Colonic mucosa (tissue), 4 donors: ENCODE results near the gene ST6GALNAC6. TPM values are rescaled to one million over a fixed set of nuclear protein-coding genes. Genes with fewer than 3 reads are reported as not detected.

Experiments used
- DNase-seq: peaks from one replicate; pipeline ENCODE4 v3.0.0-alpha.2; 2020
- H3K27ac ChIP-seq: fragments of 200-600 bp; one replicate; pipeline ENCODE4 v1.8.0; 2021
- H3K27me3 ChIP-seq: fragments of 200-600 bp; one replicate; pipeline ENCODE4 v1.8.0; 2021
- H3K36me3 ChIP-seq: fragments of 200-600 bp; one replicate; pipeline ENCODE4 v1.8.0; 2021
- H3K4me1 ChIP-seq: fragments of 200-600 bp; one replicate; pipeline ENCODE4 v1.8.0; 2021; ENCODE audit warnings: mild to moderate bottlenecking
- H3K4me3 ChIP-seq: fragments of 200-600 bp; one replicate; pipeline ENCODE4 v1.8.0; 2021
- H3K9ac ChIP-seq, 2 donors: one replicate each; pipeline ENCODE4 v1.7.0; 2013; ENCODE audit warnings: control low read depth in 2 of 2, low read depth in 2 of 2, low read length in 2 of 2
- H3K9me3 ChIP-seq: fragments of 200-600 bp; one replicate; pipeline ENCODE4 v1.8.0; 2021
- intact Hi-C: fragments of 100-400 bp; cut with DNase I; formaldehyde crosslinking; loops from one replicate; pipeline ENCODE4 v1.14.1; 2022
- total RNA-seq, 2 donors: library from RNA; stranded (reverse); fragmentation: NEBNext Ultra II Directional in 1 of 2; extraction: Animal tissue kit (Norgen Biotek cat#: 25700) in 1 of 2; gene quantifications; one replicate each; pipeline ENCODE4 v1.2.1, GENCODE V29; 2021
- TF ChIP-seq, protein P1 (sequence below): fragments of 200-600 bp; IDR thresholded peaks from one replicate; pipeline ENCODE4 v1.8.0; 2022; ENCODE audit warnings: antibody characterized with exemption, mild to moderate bottlenecking
- donor health status: healthy.
- donor health status: DM: no; HTN: no; CAD: no.
- donor health status: DM: no; HTN: no; CAD: no.

The ST6GALNAC6 gene
- total RNA-seq, 2 donors from 2014 or later, result 251 to 279 TPM

DNA sequence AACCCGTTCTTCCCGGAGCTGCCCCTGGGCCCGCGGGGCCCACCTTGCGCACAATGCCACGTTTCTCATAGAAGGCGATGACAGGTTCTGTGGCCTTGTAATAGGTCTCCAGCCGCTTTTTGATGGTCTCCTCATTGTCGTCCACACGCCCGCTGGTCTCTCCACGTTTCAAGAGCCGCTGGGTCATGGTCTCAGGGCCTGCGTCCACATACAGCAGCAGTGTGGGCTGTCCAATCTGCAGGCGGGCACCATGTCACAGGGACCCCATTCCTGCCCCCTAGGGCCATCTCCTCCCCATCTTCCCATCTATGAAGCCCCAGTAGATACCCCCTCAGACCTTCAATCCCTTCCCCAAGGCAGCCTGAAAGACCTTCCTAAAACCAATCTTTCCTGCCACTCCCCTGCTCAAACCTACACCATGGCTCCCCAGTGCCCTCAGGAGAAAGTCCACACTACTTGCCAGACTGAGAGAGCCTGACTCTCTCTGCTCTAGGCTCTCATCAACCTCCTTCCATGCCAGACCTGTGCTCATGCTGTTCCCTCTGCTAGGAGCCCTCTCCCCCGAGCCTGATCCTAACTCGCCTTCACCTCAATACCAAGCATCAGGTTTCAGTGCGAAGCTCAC is 31.0 kb downstream of the ST6GALNAC6 start:
- H3K4me1 ChIP-seq, result no peaks in the 10 kb centered on the region
- H3K9me3 ChIP-seq, result no peaks in the 10 kb centered on the region
- no peak for DNase-seq
- H3K27me3 ChIP-seq, result no peaks in the 10 kb centered on the region
- no peak overlapping the region for H3K4me3 ChIP-seq
- no peak overlapping the region for H3K9ac ChIP-seq
- intact Hi-C loops, result loop anchor here (5.0 kb wide), 1 partner anchor 131 kb away; the partner anchor contains the start of gene TOR2A
- TF ChIP-seq, protein P1, sequence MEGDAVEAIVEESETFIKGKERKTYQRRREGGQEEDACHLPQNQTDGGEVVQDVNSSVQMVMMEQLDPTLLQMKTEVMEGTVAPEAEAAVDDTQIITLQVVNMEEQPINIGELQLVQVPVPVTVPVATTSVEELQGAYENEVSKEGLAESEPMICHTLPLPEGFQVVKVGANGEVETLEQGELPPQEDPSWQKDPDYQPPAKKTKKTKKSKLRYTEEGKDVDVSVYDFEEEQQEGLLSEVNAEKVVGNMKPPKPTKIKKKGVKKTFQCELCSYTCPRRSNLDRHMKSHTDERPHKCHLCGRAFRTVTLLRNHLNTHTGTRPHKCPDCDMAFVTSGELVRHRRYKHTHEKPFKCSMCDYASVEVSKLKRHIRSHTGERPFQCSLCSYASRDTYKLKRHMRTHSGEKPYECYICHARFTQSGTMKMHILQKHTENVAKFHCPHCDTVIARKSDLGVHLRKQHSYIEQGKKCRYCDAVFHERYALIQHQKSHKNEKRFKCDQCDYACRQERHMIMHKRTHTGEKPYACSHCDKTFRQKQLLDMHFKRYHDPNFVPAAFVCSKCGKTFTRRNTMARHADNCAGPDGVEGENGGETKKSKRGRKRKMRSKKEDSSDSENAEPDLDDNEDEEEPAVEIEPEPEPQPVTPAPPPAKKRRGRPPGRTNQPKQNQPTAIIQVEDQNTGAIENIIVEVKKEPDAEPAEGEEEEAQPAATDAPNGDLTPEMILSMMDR, result no peak
- H3K36me3 ChIP-seq, result no peaks in the 10 kb centered on the region
- no peak overlapping the region for H3K27ac ChIP-seq

DNA sequence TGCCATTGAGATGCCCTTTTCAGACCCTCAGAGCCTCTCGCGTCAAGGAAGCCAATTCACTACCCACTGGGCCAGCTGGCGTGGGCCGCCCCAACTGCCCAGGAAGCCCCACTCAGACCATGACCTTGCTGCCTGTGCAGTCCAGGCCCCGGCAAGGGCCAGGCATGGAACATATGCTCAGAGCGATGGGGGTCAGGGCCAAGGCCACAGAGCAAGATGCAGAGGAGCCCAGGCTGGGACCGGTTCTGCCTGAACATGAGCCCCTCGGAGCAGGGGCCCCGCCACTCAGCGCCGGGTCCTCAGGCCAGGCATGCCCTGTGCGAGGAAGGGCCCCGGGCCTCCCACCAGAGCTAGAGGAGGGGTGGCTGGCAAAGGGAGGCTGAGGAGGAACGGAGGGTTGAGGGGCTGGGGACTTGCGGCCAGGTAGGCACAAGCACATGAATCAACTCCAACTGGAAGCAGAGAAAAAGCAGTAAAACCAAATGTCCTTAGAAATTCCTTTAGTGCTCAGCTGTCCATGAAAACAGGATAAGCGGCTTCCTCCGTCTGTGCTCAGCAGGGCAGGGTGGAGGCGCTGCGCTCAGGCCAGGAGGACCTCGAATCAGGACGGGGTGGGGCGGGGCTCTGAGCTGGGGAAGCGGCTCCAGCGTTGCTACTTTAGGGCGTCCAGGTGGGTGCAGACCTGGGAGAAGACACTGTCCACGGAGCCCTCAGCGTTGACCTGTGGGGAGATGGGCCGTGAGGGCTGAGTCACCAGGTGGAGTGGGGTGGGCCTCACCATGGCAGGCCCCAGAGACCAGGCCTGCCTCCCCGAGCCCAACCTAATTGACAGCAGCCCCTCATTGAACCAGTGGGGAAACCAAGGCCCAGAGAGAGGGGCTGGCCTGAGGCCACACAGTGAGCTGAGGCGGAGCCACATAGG is 31.8 kb downstream of the ST6GALNAC6 start:
- Histone ChIP-seq H3K4me1 (no peaks in the 10 kb centered on the region), H3K9ac (no peak overlapping the region), H3K27ac (no peak overlapping the region), H3K27me3 (no peaks in the 10 kb centered on the region), H3K4me3 (no peak overlapping the region), H3K9me3 (no peaks in the 10 kb centered on the region), H3K36me3 (no peaks in the 10 kb centered on the region)
- TF ChIP-seq, protein P1, result no peak
- DNase-seq, result no peak
- intact Hi-C loops, result loop anchor here (5.0 kb wide), 1 partner anchor 130 kb away; the partner anchor contains the start of gene TOR2A

DNA sequence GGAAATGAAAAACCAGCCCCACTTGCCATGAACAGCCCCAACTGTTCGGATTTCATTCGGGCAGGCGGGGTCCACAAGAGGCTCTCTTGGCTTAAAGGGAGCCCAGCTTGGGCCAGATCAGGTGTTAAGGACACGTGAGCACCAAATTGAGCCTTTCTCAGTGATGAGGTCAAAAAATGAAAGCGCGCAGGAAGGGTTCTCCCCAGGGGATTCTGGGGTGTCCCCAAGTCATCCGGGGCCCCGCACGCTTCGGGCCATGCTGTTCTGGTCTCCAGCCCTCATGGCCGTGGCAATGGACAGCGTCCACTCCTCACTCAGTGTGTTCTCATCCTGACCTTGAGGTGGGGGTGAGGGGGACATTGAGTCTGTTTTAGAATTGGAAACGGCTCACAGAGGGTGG is 32.9 kb downstream of the ST6GALNAC6 start:
- Histone ChIP-seq H3K4me3 (no peak overlapping the region), H3K9ac (no peak overlapping the region), H3K4me1 (no peaks in the 10 kb centered on the region), H3K9me3 (no peaks in the 10 kb centered on the region), H3K27me3 (no peaks in the 10 kb centered on the region), H3K27ac (no peak overlapping the region), H3K36me3 (no peaks in the 10 kb centered on the region)
- TF ChIP-seq, protein P1, result no peak
- no peak for DNase-seq
- intact Hi-C loops, result loop anchor here (5.0 kb wide), 1 partner anchor 129 kb away; the partner anchor contains the start of gene TOR2A

DNA sequence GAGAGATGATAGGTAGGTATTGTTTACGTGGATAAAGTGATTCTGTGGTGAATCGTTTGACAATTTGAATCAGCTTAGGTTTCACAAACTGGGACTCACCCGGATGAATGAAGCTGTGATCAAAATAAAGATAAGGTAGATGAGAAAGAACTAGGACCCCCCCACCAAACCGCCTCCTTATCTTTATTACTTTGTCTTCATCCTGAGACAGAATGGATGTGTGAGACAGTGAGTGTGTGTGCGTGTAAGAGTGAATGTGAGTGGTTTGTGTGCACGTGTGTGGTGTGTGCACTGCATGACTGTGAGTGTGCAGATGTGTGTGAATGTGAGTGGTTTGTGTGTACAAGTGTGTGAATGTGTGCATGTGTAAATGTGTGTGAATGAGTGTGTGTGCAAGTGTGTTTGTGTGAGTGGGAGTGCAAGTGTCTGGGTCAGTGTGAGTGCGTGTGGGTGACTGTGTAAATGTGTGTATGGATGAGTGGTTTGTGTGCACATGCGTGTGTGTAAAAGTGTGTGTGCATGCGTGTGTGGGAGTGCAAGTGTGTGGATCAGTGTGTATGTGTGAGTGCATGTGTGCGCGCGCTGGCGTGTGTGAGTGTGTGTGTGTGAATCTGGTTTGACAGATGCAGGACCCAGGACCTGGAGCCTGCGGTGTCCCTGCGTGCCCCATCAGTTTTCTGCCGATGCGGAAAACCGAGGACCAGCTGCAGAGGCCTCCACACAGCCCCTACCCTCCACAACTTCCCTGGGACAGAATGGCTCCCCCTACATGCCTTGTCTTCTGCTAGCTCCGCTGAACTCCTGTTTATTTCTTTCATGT is 33.5 kb downstream of the ST6GALNAC6 start:
- H3K27me3 ChIP-seq, result no peaks in the 10 kb centered on the region
- H3K36me3 ChIP-seq, result no peaks in the 10 kb centered on the region
- no peak overlapping the region for H3K9ac ChIP-seq
- DNase-seq, result no peak
- intact Hi-C loops, result loop anchor here (5.0 kb wide), 1 partner anchor 129 kb away; the partner anchor contains the start of gene TOR2A
- H3K27ac ChIP-seq, result no peak overlapping the region
- H3K4me1 ChIP-seq, result no peaks in the 10 kb centered on the region
- no peak overlapping the region for H3K4me3 ChIP-seq
- TF ChIP-seq, protein P1, result no peak
- no peaks in the 10 kb centered on the region for H3K9me3 ChIP-seq

DNA sequence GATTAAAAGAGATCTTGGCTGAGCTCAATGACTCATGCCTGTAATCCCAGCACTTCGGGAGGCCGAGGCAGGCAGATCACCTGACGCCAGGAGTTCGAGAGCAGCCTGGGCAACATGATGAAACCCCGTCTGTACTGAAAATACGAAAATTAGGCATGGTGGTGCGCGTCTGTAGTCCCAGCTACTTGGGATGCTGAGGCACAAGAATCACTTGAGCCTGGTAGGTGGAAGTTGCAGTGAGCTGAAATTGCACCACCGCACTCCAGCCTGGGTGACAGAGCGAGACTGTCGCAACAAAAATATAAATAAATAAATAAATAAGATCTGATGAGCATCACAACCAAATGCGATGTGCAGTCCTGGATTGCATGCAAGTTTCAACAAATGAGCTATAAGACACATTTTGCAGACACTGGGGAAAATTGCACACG is 36.2 kb downstream of the ST6GALNAC6 start:
- H3K9ac ChIP-seq, result no peak overlapping the region
- peak overlapping the region; percentile 53 for H3K27ac ChIP-seq
- H3K27me3 ChIP-seq, result no peaks in the 10 kb centered on the region
- no peak for DNase-seq
- H3K4me3 ChIP-seq, result no peak overlapping the region
- no peaks in the 10 kb centered on the region for H3K36me3 ChIP-seq
- TF ChIP-seq, protein P1, result no peak
- H3K4me1 ChIP-seq, result peaks cover 8% of the 10 kb centered on the region
- intact Hi-C loops, result no loop called here
- H3K9me3 ChIP-seq, result no peaks in the 10 kb centered on the region
